Osteoblast (primary cell): Measurements from ENCODE around the gene PHACTR1. TPM values are rescaled to one million over a fixed set of nuclear protein-coding genes. Genes with fewer than 3 reads are reported as not detected.

ENCODE experiments used
- DNase-seq: peaks from one replicate; pipeline ENCODE4 v3.0.0; 2011; ENCODE audit warnings: low spot score, mixed read lengths; ENCODE audit not compliant: insufficient read length; ENCODE audit errors: missing footprints
- H2AFZ ChIP-seq: 2 replicates; pipeline ENCODE4 v1.6.0; 2011; ENCODE audit warnings: mild to moderate bottlenecking, low read length
- H3K27ac ChIP-seq: 2 replicates; pipeline ENCODE4 v1.5.1; 2011; ENCODE audit warnings: mild to moderate bottlenecking, low read depth, low read length, moderate library complexity
- H3K27me3 ChIP-seq: 2 replicates; pipeline ENCODE4 v1.6.0; 2012; ENCODE audit warnings: mild to moderate bottlenecking, control low read depth, inconsistent platforms, low read length, moderate library complexity; ENCODE audit not compliant: insufficient read depth
- H3K36me3 ChIP-seq: 2 replicates; pipeline ENCODE4 v1.5.1; 2011; ENCODE audit warnings: mild to moderate bottlenecking, low read length, control low read depth, moderate library complexity; ENCODE audit not compliant: insufficient read depth
- H3K4me1 ChIP-seq: 2 replicates; pipeline ENCODE4 v1.5.1; 2011; ENCODE audit warnings: mild to moderate bottlenecking, low read length, control low read depth, moderate library complexity; ENCODE audit not compliant: insufficient read depth
- H3K4me2 ChIP-seq: 2 replicates; pipeline ENCODE4 v1.6.0; 2011; ENCODE audit warnings: mild to moderate bottlenecking, low read length; ENCODE audit not compliant: insufficient read depth
- H3K4me3 ChIP-seq: fragments of 200-600 bp; sonication (generic); 3 replicates; pipeline ENCODE4 v1.5.1; 2012; ENCODE audit warnings: mild to moderate bottlenecking, low read length, inconsistent platforms; ENCODE audit not compliant: insufficient read depth
- H3K79me2 ChIP-seq: 2 replicates; pipeline ENCODE4 v1.6.0; 2012; ENCODE audit warnings: mild to moderate bottlenecking, low read length, control low read depth, inconsistent platforms; ENCODE audit not compliant: insufficient read depth
- H3K9me3 ChIP-seq: 2 replicates; pipeline ENCODE4 v1.5.1; 2011; ENCODE audit warnings: low read depth, low read length, control low read depth
- H4K20me1 ChIP-seq: 2 replicates; pipeline ENCODE4 v1.6.0; 2012; ENCODE audit warnings: mild to moderate bottlenecking, low read length, control low read depth; ENCODE audit not compliant: insufficient read depth
- CTCF ChIP-seq: IDR thresholded peaks from 2 replicates; pipeline ENCODE4 v1.5.1; 2011; ENCODE audit warnings: mild to moderate bottlenecking, low read depth, low read length, moderate library complexity; ENCODE audit errors: extremely low read depth
- total RNA-seq: library from RNA; depleted of rRNA; stranded (reverse); fragments of >200 nt; gene quantifications from 2 replicates; pipeline ENCODE4 v1.2.3, GENCODE V29; 2012

Gene PHACTR1
- total RNA-seq, 1 donor, result 0.36 TPM

- H3K36me3 ChIP-seq, result no peaks in the 10 kb centered on the region
- TF ChIP-seq CTCF, result no peak
- H3K4me3 ChIP-seq, result no peak overlapping the region
These were observed 533.2 kb downstream of the PHACTR1 start for GRCh38 chr6:13249817-13250216.

GRCh38 chr6:13250703-13251102, 534.1 kb downstream of the PHACTR1 start:
- H3K4me1 ChIP-seq, result no peaks in the 10 kb centered on the region
- no peak overlapping the region for H3K4me2 ChIP-seq
- no peaks in the 10 kb centered on the region for H3K9me3 ChIP-seq
- no peak for TF ChIP-seq CTCF
- H3K27ac ChIP-seq, result no peak overlapping the region
- no peaks in the 10 kb centered on the region for H3K27me3 ChIP-seq
- no peaks in the 10 kb centered on the region for H4K20me1 ChIP-seq
- DNase-seq, result no peak
- H2AFZ ChIP-seq, result no peak overlapping the region
- no peaks in the 10 kb centered on the region for H3K79me2 ChIP-seq
- no peaks in the 10 kb centered on the region for H3K36me3 ChIP-seq
- no peak overlapping the region for H3K4me3 ChIP-seq

More at GRCh38 chr6:13249817-13250216, 533.2 kb downstream of the PHACTR1 start:
- no peaks in the 10 kb centered on the region for H3K9me3 ChIP-seq
- H3K4me1 ChIP-seq, result no peaks in the 10 kb centered on the region
- no peaks in the 10 kb centered on the region for H3K79me2 ChIP-seq
- H4K20me1 ChIP-seq, result no peaks in the 10 kb centered on the region
- no peak for DNase-seq
- H3K4me2 ChIP-seq, result no peak overlapping the region
- H3K27me3 ChIP-seq, result no peaks in the 10 kb centered on the region
- H2AFZ ChIP-seq, result no peak overlapping the region
- no peak overlapping the region for H3K27ac ChIP-seq

- no peak overlapping the region for H2AFZ ChIP-seq
- no peaks in the 10 kb centered on the region for H3K9me3 ChIP-seq
- DNase-seq, result no peak
- no peak for TF ChIP-seq CTCF
- no peaks in the 10 kb centered on the region for H4K20me1 ChIP-seq
- H3K4me2 ChIP-seq, result no peak overlapping the region
- no peak overlapping the region for H3K4me3 ChIP-seq
- no peaks in the 10 kb centered on the region for H3K36me3 ChIP-seq
- H3K27me3 ChIP-seq, result no peaks in the 10 kb centered on the region
- no peaks in the 10 kb centered on the region for H3K79me2 ChIP-seq
- H3K27ac ChIP-seq, result no peak overlapping the region
- H3K4me1 ChIP-seq, result no peaks in the 10 kb centered on the region
These were observed 534.7 kb downstream of the PHACTR1 start for GRCh38 chr6:13251242-13251641.

GRCh38 chr6:13252790-13253189, 536.2 kb downstream of the PHACTR1 start:
- H2AFZ ChIP-seq, result no peak overlapping the region
- no peak overlapping the region for H3K4me2 ChIP-seq
- no peaks in the 10 kb centered on the region for H3K4me1 ChIP-seq
- no peaks in the 10 kb centered on the region for H3K27me3 ChIP-seq
- H3K4me3 ChIP-seq, result no peak overlapping the region
- TF ChIP-seq CTCF, result no peak
- DNase-seq, result peak; percentile 39
- H3K9me3 ChIP-seq, result no peaks in the 10 kb centered on the region
- no peak overlapping the region for H3K27ac ChIP-seq
- no peaks in the 10 kb centered on the region for H4K20me1 ChIP-seq
- no peaks in the 10 kb centered on the region for H3K36me3 ChIP-seq
- H3K79me2 ChIP-seq, result no peaks in the 10 kb centered on the region
